Central memory CD4-positive, alpha-beta T cell (primary cell): ENCODE measurements around the gene HOMER2.
"Not testable (repeated sequence)": the region's sequence is repeated elsewhere in the genome, so short reads cannot be mapped to it uniquely, and the experiment has no call there.

Source experiments
- DNase-seq: peaks from one replicate; pipeline ENCODE4 v3.0.0; 2022

The HOMER2 gene

DNA sequence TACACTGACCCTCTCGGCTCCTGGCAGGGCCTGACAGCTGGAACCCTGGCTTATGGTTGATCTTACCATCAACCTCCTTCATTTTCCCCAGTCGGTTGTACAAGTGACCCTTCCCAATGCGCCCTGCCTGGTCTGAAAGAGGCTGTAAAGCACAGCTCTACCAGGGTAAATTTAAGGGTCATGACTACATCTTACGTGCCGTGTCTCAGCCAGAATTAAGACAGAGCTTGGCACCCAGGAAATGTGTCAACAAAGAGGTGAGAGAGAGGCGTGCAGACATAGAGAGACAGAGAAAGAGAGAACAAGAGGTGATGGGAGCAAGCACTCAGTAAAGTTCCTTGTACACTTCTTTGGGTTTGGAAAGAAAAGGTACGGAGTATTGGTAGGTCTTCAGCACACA is 28.8 kb downstream of the HOMER2 start:
- no peak for DNase-seq

DNA sequence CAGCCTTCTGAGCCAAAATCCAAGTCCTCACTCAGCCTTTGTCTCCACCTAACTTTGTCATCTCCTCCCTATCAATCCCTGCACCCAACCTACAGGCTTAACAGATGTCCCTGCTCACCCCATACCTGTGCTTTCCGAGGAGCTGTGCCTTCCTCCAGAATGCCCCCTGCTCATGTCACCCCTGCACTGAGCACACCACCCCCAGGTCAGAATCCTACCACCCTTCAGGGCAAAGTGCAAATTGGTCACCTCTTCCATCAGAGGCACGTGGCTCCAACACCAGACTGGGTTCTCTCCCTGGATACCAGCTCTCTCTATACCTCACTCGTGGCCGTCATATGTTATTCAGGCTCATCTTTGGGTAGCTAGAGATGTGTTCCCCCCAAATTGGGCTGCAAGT is 29.8 kb downstream of the HOMER2 start:
- no peak for DNase-seq

DNA sequence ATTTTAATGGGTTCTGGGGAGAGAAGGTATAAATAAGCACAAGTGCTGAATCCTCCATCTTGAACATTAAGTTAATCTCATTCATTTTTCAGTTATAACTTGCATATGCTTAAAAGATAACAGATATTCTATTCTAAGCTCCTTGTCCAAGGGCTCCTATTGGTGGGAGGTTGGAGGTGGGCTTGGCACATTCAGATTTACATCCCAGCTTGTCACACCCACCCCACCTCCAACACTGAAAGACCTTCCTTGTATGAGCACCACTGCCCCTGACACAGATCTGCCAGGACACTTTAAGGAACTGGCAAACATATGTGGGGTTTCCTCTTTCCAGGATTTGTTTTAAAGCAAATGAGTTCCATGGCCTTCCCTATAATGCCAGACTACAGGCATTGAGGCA is 30.6 kb downstream of the HOMER2 start:
- no peak for DNase-seq

DNA sequence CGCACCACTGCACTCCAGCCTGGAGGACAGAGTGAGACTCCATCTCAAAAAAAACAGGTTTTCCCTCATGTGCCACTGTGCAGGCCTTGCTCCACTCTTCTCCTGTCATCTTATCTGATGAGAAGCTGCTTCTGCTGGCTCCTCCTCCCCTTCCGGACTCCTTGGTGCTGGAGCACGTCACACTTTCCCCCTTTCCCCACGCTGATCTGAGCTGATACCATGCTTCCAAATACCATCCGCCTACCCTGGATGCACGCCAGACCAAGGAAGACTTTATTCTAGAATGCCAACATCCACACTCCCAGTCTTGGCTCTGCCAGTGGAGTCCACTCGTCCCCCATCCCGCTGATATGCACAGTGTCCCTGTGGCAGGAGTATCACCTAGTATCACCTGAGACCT is 31.3 kb downstream of the HOMER2 start:
- no peak for DNase-seq

DNA sequence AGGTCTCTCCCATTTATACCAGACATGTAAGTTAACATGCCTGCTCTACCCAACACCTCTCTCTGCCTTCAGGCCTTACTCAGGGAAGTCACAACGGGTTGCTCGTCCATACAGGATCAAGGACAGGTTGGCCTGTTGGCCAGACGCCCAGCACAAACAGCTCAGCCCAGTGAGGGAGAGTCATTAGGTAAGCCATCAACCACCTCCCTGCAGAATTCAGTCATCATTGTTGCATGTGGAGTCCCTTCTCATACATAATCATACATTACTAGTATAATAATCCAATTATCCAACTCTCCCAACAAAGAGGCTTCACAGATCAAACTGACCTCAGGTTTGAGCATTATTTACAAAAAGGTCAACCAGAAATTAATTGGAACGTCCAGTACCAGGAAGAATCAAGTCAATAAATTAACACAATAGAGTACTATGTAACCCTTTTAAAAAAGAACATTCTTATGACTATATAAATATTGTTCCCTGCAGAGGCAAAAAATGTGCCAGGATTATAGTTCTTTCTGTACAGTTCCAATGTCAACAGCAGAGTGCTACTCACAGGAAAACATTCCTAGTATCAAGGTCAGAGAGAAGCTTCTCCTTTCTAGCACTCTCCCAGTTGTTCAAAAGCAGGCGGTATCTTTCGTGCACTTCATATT is 33.2 kb downstream of the HOMER2 start:
- DNase-seq: no peak

DNA sequence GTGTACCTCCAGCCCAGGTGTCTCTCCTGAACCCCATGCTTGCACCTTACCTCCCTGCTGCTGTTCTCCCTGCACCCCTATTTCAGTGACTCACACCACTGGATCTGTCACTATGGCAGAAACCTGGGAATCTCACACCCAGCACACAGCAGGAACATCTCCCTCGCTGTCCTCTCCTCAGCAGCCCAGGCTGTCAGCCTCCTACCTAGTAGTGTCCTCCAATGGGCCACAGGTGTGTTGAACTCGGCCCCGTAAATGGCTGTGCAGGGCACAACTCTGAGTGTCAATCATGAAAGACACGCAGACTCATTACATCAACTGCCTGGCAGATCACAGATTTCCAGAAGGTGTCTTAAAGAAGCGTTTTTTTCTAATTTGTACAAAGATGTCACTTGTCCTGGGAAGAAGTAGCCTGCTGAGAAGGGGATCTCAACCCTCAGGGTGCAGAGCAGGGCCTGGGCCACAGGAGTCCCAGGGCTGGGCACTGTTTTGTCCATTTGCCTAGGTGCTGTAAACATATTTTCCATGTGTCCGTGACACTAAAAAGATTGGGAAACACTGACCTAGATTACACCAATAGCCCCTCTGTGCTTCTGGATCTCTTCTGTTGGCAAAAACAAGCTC is 33.8 kb downstream of the HOMER2 start:
- DNase-seq: no peak

DNA sequence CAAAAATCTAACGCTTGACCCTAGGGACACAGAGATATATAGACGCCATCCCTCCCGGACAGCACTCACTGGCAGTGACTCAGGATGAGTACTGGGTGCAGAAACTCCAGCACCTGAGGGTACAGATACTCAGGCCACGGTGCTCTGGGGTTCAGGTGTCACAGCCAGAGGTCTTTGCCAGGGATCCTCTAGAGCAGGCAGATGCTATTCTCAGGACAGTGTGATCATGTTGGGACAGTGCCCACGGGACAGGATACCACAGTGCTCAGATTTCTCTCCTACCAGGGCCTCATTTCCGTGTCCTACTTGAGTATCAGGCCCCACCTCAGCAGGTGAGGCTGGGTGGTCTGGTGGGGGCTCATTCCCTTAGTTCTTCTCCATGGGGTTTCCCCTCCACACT is 34.4 kb downstream of the HOMER2 start:
- no peak for DNase-seq

DNA sequence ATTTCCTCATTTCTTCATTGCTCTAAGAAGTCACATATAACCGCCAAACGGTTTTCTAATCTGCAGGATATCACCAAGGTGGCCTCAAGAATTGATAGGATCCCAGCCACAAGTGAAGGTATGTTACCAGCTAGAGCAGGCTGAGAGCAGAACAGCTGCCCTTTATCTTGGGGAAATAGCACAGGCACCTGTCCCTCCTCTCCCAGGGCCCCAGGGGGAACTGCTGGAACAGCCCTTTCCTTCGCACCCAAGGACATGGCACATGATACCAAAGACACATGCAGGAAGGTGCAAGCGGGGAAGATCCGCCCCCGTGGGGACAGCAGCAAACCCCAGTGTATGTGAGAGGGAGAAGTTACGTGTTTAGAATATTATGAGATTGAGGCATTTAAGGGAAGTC is 35.3 kb downstream of the HOMER2 start:
- no peak for DNase-seq

DNA sequence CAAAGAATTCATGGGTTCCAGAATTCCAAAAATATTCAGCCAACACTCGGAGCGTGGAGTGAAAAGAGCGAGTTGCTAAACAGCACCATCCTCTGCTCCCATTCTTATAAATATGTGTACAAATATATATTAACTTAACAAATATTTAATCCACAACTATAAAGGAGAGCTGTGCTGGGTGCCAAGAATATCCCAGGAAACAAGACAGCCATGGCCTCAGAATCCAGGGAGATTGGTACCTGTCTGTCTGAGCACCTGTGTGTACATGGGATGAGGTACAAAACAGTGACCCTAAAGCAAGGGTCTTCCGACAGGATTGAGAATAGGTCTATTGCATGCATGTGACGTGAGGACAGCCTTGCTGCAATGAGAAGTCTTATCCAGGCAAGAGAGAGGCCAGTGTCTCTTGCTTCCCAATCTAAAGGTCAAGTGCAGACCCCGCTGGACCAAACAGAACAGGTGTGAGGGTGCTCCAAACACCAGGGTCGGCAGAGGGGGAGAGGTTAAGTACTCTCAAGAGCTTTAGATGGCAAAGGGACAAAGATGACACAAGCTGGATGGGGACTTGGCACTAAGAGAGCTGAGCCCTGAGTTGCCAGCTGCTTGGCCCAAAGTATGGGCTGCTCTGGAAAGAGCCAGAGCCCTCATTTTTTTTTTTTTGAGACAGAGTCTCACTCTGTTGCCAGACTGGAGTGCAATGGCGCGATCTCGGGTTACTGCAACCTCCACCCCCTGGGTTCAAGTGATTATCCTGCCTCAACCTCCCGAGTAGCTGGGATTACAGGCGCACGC is 36.2 kb downstream of the HOMER2 start:
- no peak for DNase-seq

DNA sequence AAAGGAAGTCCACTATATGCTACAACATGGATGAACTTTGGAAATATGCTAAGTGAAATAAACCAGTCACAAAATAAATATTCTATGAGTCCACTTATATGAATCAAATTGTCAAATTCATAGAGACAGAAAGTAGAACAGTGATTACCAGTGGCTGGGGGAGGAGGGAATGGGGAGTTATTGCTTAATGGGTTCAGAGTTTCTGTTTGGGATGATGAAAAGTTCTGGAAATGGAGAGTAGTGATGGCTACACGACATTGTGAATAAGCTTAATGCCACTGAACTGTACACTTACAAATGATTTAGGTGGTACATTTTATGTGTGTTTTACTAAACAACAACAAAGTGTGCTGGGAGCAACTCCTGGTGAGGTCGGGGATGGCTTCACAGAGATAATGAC is 38.1 kb downstream of the HOMER2 start:
- no peak for DNase-seq

DNA sequence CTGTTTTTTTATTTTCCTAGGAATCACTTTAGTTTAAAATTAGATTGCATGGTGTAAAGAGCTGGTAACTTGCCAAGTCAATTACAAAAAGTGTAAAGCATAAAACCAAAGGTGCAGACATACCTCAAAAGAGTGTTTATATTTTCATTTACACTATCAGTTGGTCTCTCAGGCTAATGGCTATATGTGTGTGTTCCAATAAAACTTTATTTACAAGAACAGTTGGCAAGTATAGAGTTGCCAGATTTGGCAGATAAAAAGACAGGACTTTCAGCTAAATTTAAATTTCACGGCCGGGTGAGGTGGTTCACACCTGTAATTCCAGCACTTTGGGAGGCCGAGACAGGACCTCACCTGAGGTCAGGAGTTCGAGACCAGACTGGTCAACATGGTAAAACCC is 41.1 kb downstream of the HOMER2 start:
- DNase-seq: no peak

DNA sequence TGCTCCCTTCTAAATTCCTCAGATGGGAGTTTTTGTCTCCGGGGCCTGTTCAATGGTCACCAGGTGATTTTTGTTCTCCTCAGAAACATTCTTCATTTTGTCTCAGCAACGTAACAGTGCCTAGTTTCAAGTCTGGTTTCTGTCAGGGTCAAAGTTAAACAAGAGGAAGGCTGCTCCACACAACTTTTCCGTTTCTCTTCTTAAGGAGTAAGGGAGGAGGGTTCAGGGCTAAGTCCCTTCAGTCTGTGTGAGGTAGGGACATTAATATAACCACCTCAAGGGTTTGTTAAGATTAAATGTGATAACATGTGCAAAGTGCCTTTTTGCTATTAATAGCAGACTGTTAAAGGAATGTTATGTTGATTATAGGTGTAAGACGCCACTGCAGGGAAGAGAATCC is 41.8 kb downstream of the HOMER2 start:
- no peak for DNase-seq

DNA sequence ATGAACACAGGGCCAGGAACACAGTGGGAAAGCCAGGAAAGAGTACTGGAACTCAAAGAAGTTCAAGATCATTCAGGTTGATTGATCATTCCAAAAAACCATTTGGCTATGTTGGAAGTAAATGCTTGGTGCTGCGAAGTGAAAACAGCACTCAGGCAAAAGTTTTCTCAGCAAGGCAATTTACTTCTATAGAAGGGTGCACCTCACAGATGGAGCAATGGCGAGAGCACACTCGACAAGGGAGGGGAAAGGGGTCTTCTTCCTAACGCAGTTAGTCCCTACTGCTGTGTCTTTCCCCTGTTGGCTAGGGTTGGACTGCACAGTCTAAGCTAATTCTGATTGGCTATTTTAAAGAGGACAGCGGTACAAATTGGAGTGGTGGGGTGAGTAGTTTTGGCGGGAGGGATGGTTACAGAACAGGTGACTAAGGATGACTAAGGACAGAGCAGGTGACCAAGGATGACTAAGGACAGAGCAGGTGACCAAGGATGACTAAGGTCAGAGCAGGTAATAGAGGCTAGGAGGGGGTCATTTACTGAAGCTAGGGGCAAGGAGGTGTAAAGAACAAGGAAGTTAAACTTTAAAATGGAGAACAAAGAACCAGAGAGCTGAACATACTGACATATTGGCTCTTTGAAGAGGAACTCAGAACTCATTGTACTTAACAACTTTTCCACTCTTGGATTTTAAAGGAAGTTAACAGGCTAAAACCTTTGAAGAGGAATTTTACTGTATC is 43.3 kb downstream of the HOMER2 start:
- DNase-seq: no peak

DNA sequence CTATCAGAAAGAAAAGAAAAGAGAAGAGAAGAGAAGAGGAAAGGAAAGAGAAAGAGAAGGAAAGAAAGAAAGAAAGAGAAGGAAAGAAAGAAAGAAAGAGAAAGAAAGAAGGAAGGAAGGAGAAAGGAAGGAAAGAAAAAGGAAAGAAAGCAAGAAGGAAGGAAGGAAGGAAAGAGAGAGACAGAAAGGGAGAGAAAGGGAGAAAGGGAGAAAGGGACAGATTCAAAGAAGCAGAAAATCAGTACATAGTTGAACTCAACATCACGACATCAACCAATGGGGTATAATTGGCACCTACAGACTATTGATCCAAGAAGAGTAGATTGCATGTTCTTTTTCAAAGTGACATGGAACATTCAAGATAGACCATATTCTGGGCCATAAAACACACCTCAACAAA is 45.2 kb downstream of the HOMER2 start:
- no peak for DNase-seq

DNA sequence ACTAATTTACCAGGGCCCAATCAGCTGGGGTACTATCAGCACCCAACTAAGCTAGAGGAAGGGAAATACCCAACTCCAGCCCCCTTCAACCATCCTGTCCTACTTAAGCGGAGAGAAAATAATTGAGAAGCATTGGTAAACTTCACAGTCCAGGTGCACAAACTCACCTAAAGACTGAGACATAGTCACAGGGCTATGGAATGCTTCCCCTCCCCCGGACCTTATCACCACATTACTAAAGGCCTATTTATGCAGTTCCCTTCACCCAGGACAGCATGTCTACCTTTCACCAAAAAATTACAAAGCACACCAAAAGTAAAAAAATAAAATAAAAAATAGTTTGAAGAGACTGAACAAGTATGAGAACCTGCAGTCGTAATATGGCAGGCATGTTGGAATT is 47.9 kb downstream of the HOMER2 start:
- DNase-seq: no peak

DNA sequence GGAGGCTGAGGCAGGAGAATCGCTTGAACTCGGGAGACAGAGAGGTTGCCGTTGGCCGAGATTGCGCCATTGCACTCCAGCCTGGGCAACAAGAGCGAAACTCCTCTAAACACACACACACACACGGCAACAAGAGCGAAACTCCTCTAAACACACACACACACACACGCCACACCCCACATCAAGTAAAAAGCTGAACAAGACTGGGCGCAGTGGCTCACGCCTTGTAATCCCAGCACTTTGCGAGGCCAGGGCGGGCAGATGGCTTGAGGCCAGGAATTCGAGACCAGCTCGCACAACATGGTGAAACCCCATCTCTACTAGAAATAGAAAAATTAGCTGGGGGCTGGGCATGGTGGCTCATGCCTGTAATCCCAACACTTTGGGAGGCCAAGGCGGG is 49.0 kb downstream of the HOMER2 start:
- DNase-seq: no peak

DNA sequence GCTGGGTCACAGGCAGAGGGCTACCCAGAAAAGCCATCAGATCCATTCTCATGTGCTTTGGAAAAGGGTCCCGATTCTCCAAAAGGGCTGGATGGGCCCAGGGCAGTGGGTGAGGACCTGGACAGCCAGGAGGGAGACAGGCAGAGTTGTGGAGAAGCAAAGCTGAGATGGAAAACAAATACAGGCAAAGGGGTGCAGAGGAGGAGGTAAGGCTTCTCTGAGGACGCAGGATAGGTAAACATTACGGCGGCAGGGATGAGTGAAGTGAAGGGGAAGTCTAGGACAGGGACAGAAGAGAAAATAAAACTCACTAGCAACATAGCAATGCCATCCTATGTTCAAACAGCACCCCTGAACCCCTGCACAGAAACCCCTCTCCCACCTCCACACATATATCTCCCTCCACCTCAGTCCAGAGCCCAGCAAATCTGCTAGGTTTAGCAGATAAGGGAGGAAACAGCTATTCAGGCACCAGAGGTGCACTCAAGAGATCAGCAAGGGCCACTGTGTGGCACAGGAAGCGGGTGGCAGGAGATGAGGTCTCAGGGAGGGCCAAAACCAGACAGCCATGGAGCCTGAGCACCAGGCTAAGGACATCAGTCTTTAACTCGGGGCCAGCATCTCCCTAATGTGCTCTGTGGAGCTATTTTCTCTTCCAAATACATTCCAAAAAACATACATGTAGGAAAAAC is 51.3 kb downstream of the HOMER2 start:
- DNase-seq: no peak

DNA sequence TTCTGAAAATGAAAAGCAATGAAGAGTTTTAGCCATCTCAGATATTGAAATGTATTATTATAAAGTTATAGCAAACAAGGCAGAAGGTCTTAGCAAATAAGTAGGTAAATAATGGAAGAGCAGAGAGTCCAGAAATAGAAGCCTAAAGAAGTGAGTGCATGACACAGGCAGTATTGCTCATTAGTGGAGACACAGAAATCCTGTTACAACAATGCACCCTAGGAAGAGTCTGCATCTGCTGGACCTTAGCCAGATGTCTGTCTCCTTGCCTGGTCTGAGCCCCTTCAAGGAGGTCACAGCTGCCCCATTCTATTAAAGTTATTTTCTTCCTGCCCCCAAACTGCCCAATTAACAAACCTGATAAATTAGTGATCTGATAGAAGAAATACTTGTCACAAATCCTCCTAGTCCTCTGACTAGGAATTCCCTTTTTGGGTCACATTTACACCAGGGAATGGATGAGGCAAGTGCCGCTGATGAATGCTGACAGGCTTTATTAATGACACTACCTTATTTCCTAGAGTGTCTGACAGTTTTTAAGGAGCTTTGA is 51.9 kb downstream of the HOMER2 start:
- DNase-seq: no peak

DNA sequence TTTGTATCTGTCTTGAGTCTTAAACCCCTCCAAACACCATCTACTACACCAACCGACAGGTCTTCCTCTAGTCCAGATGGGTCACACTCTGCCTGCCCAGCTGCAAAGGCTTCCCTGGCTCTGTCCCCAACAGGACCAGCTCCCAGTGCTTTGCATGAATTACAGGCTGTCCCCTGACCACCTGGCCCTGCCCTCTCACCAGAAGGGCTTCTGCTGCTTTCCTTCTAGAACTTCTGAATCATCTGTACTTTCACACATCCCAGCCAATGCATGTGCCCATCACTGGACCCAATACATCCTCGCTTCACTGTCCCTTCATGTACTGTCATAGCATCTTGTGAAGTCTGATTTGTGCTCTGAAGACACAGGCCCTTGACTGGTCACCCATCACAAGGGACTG is 53.6 kb downstream of the HOMER2 start:
- DNase-seq: no peak

DNA sequence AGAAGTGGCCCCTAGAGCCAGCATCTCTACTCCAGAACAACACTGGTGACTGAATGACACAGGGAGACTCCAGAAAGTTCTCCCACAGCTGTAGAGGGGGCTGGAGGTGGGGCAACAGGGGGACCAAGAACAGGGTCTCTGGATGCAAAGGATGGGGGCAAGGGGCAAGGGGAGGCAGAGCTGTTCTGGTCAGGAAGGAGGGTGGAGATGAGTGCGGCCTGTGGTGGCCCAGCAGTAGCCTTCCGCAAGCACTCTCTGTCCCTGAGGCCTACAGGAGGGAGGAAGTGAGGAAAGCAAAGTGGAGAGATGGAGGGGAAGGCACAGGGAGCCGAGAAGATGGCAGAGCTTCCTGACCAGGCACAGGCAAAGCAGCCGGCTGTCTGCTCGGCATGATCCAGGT is 56.5 kb downstream of the HOMER2 start:
- no peak for DNase-seq

DNA sequence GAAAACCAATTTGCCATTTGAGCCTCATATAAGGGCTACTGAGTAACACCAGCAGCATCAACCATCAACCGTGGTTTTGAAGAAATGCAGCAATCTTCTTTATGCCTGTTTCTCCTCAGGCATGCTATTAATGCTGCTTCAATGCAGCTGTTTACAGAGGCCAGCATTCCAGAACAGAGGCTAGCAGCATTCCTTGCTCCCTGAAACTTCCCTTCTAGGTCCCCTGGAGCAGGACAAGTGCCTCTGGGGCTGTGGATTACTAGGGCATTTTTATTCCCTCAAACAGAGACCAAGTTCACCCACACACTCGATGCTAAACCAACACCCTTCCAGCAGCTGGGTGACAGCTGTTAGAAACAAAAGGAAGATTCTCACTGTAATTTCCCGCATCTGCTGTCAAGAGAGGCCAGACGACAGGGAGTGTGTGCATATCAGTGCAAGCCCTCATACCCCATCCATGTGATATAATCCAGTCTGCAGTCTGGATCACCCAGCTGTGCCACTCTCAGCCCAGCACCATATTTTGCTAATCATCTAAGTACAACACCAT is 57.5 kb downstream of the HOMER2 start:
- no peak for DNase-seq

DNA sequence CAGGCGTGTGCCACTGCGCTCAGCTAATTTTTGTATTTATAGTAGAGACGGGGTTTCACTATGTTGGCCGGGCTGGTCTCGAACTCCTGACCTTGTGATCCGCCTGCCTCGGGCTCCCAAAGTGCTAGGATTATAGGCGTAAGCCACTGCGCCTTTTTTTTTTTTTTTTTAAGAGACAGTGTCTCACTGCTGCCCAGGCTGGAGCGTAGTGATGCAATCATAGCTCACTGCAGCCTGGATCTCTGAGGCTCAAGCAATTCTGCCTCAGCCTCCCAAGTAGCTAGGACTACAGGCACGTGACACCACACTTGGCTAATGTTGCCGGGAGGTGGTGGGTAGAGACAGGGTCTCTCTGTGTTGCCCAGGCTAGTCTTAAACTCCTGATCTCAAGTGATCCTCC is 59.0 kb downstream of the HOMER2 start:
- DNase-seq: not testable (repeated sequence)
